ENCODE results near the gene ZFP1. TPM values are rescaled to one million over a fixed set of nuclear protein-coding genes. Genes with fewer than 3 reads are reported as not detected.

ZFP1 gene
- total RNA-seq, 1 experiment from 2014 or later: 15.3 TPM

- no peaks in the 10 kb centered on the region for H3K36me3 Mint-ChIP-seq (ENCODE audit: insufficient read depth in 1 of 3, low read depth in 3 of 3)
- no peak within 1 kb of the TSS for H4K5ac ChIP-seq (ENCODE audit: insufficient read length, low read depth, low read length)
- H3K79me2 ChIP-seq (ENCODE audit: insufficient read depth, low read length): no peaks in the 10 kb centered on the region
Observed at GRCh38 chr16:75218256-75219076, 70.1 kb downstream of the ZFP1 start, which contains the start of gene CTRB1. TSS of gene CTRB1 (plus strand) at chr16:75218988. CDS start at chr16:75219008, 20 bp downstream.

More at GRCh38 chr16:75218256-75219076, 70.1 kb downstream of the ZFP1 start, which contains the start of gene CTRB1:
- H3K4me1 Mint-ChIP-seq: peaks cover 0 to 5% of the 10 kb centered on the region in 2 experiments; a peak in 1 of 4 replicates
- no CpG with 5 or more reads among the region's 19 CpGs for WGBS (ENCODE audit: extremely low coverage, insufficient read length, low lambda C conversion rate)
- H3K4me3 Mint-ChIP-seq: no peak within 1 kb of the TSS
- no peaks in the 10 kb centered on the region for H3K79me1 ChIP-seq (ENCODE audit: insufficient read depth, low read depth, low read length, poor library complexity, severe bottlenecking)
- H3K9ac ChIP-seq (ENCODE audit: extremely low read depth, insufficient read length, low read length): no peak within 1 kb of the TSS
- H2BK12ac ChIP-seq (ENCODE audit: insufficient read length, low read depth, low read length): no peak within 1 kb of the TSS
- H3K27me3 ChIP-seq (ENCODE audit: insufficient read depth, low read length): no peaks in the 10 kb centered on the region
- no peak within 1 kb of the TSS for H2BK20ac ChIP-seq (ENCODE audit: low read depth, low read length, poor library complexity, severe bottlenecking)
- no peak within 1 kb of the TSS for H3K4ac ChIP-seq (ENCODE audit: low read depth, low read length)
- no peak within 1 kb of the TSS; the same call in 1 of the 2 replicates for H3K14ac ChIP-seq (ENCODE audit: insufficient read depth, low read length)
- H3K27ac ChIP-seq (ENCODE audit: insufficient read length, low read depth, low read length): no peak within 1 kb of the TSS
- no peak for TF ChIP-seq CTCF (conservative IDR thresholded peaks at IDR 0.05)
- H3K4me2 ChIP-seq (ENCODE audit: insufficient read depth, insufficient read length, low read length): no peak within 1 kb of the TSS
- no peaks in the 10 kb centered on the region for H3K9me3 Mint-ChIP-seq
- no peak within 1 kb of the TSS for H3T11ph ChIP-seq (ENCODE audit: low read length)
- H3K27me3 Mint-ChIP-seq (ENCODE audit: low read depth): no peaks in the 10 kb centered on the region
- H3K9me3 ChIP-seq (ENCODE audit: control insufficient read depth, low read depth, low read length): no peaks in the 10 kb centered on the region
- no peak within 1 kb of the TSS for H4K91ac ChIP-seq (ENCODE audit: insufficient read length, low read depth, low read length)
- no peaks in the 10 kb centered on the region for H3K4me1 ChIP-seq (ENCODE audit: insufficient read depth, low read length)
- H3K18ac ChIP-seq (ENCODE audit: insufficient read length, low read depth, low read length): no peak within 1 kb of the TSS
- H2AK5ac ChIP-seq (ENCODE audit: insufficient read length, low read length): no peak within 1 kb of the TSS
- H2BK120ac ChIP-seq (ENCODE audit: low read depth, low read length, poor library complexity, severe bottlenecking): no peak within 1 kb of the TSS
- no peak within 1 kb of the TSS for H3K56ac ChIP-seq (ENCODE audit: insufficient read length, low read depth, low read length)
- no peaks in the 10 kb centered on the region for H3K23me2 ChIP-seq (ENCODE audit: insufficient read length, low read depth, low read length, poor library complexity, severe bottlenecking)
- H4K20me1 ChIP-seq (ENCODE audit: control insufficient read depth, insufficient read depth, insufficient read length): no peaks in the 10 kb centered on the region
- no peak within 1 kb of the TSS for H2BK5ac ChIP-seq (ENCODE audit: insufficient read length, low read length)
- no peak within 1 kb of the TSS for H2BK15ac ChIP-seq (ENCODE audit: low read depth, low read length)
- peak; percentile 25 for DNase-seq
- no peak within 1 kb of the TSS for H4K8ac ChIP-seq (replicated peaks; ENCODE audit: insufficient read length, low read depth, low read length)
- H3K27ac Mint-ChIP-seq: peak within 1 kb of the TSS in 1 of 3 experiments; percentile 70; a peak in 1 of 7 replicates
- no peak within 1 kb of the TSS for H2AFZ ChIP-seq (ENCODE audit: low read length)
- H3K23ac ChIP-seq (ENCODE audit: insufficient read length, low read depth, low read length): no peak within 1 kb of the TSS
